ENCODE data around the gene FBXO31.

DNA sequence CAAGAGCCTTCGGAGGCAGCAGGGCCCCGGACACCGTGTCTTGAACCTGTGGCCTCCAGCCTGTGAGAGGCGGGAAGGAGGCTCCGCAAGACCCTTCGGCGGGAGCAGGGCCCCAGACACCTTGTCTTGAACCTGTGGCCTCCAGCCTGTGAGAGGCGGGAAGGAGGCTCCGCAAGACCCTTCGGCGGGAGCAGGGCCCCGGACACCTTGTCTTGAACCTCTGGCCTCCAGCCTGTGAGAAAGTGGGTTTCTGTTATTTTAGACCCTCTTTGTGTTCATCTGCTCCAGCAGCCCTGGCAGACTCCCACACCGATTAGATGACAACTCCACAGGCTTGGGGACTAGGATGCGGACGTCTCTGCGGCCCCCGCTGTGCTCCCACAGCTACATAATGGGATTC, 30.0 kb downstream of the FBXO31 start:
- TF ChIP-seq, protein P1, sequence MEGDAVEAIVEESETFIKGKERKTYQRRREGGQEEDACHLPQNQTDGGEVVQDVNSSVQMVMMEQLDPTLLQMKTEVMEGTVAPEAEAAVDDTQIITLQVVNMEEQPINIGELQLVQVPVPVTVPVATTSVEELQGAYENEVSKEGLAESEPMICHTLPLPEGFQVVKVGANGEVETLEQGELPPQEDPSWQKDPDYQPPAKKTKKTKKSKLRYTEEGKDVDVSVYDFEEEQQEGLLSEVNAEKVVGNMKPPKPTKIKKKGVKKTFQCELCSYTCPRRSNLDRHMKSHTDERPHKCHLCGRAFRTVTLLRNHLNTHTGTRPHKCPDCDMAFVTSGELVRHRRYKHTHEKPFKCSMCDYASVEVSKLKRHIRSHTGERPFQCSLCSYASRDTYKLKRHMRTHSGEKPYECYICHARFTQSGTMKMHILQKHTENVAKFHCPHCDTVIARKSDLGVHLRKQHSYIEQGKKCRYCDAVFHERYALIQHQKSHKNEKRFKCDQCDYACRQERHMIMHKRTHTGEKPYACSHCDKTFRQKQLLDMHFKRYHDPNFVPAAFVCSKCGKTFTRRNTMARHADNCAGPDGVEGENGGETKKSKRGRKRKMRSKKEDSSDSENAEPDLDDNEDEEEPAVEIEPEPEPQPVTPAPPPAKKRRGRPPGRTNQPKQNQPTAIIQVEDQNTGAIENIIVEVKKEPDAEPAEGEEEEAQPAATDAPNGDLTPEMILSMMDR (IDR thresholded peaks at IDR 0.05), result no peak
- no peak for TF ChIP-seq POLR2A (IDR thresholded peaks at IDR 0.05)

Measured in sigmoid colon (tissue), 3 donors.